Stimulated activated CD4-positive, alpha-beta T cell treated with anti-CD3 and anti-CD28 coated beads, TNF-alpha, amount 100 ng/mL, for 4 hours (primary cell): Measurements from ENCODE around the gene FRG1.
A peak's percentile ranks its signal among the peaks of the same experiment; 100 is the strongest.
"Not testable (repeated sequence)": the region's sequence is repeated elsewhere in the genome, so short reads cannot be mapped to it uniquely, and the experiment has no call there.

Source experiments
- DNase-seq, 3 experiments: peaks; one replicate each; pipeline ENCODE4 v3.0.0-alpha.2; 2020; ENCODE audit warnings: low read depth in 3 of 3

The FRG1 gene

GRCh38 chr4:189940178-189941004 is at the start of gene FRG1:
FRG1 (plus strand) TSS chr4:189940872; CDS start chr4:189941010, 138 bp downstream.
- DNase-seq, result peak; percentile 93 to 97 (median 94)

GRCh38 chr4:189897667-189898066 is 43.0 kb upstream of the FRG1 start:
- no peak for DNase-seq

GRCh38 chr4:189899481-189900015 is 41.1 kb upstream of the FRG1 start:
- DNase-seq, result not testable (repeated sequence)

- not testable (repeated sequence) for DNase-seq
Measured at GRCh38 chr4:189904420-189905027, 36.1 kb upstream of the FRG1 start.

GRCh38 chr4:189912170-189912569 is 28.5 kb upstream of the FRG1 start:
- DNase-seq, result no peak

GRCh38 chr4:189917161-189917891 is 23.3 kb upstream of the FRG1 start:
- no peak for DNase-seq

GRCh38 chr4:189921058-189921457 is 19.6 kb upstream of the FRG1 start:
- DNase-seq, result no peak

- not testable (repeated sequence) for DNase-seq
Measured at GRCh38 chr4:189926742-189927141, 13.9 kb upstream of the FRG1 start.

- no peak for DNase-seq
Measured at GRCh38 chr4:189941005-189941450, 356 bp downstream of the FRG1 start.

GRCh38 chr4:189942412-189942811 is 1.7 kb downstream of the FRG1 start:
- not testable (repeated sequence) for DNase-seq

GRCh38 chr4:189944077-189944476 is 3.4 kb downstream of the FRG1 start:
- not testable (repeated sequence) for DNase-seq

- DNase-seq, result not testable (repeated sequence)
Measured at GRCh38 chr4:189946906-189947305, 6.2 kb downstream of the FRG1 start.

- DNase-seq, result not testable (repeated sequence)
Measured at GRCh38 chr4:189948486-189948885, 7.8 kb downstream of the FRG1 start.

GRCh38 chr4:189969291-189969690 is 28.6 kb downstream of the FRG1 start:
- DNase-seq, result not testable (repeated sequence)

- DNase-seq, result no peak
Measured at GRCh38 chr4:189973646-189974045, 33.0 kb downstream of the FRG1 start.

GRCh38 chr4:189974056-189974455 is 33.4 kb downstream of the FRG1 start:
- no peak for DNase-seq

GRCh38 chr4:189979196-189980047 is 38.8 kb downstream of the FRG1 start:
- DNase-seq, result no peak

GRCh38 chr4:189980292-189980691 is 39.6 kb downstream of the FRG1 start:
- not testable (repeated sequence) for DNase-seq

GRCh38 chr4:189981970-189982369 is 41.3 kb downstream of the FRG1 start:
- no peak for DNase-seq

- DNase-seq, result not testable (repeated sequence)
Measured at GRCh38 chr4:189983916-189984526, 43.3 kb downstream of the FRG1 start.

GRCh38 chr4:189984661-189985060 is 44.0 kb downstream of the FRG1 start:
- DNase-seq, result not testable (repeated sequence)
